ENCODE results near the gene AGAP3.

The AGAP3 gene

DNA sequence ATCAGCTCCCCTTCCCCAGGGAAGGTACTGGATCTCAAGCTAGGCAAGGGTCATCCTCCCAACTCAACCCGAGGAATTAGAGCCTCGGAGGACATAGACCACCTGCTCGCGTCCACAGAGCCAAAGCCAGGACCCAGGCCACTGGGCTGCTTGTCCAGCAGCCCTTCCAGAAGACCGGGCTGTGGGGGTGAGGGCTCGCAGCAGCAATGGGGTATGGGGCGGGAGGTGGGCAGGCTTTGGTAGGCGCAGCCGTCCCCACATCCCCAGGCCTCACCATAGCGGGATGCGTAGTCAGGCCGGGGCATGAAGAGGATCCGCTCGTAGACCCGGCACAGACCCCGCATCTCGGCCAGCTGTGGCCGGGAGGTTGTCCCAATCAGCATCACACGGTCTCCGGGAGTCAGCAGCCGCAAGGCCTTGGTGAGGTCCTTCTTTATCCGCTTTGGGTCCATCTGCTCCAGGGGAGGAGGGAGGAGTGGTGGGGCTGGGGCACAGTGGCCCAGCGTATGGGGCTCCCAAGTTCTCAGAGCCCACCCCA is 105.8 kb downstream of the AGAP3 start:
- no peak for DNase-seq

DNA sequence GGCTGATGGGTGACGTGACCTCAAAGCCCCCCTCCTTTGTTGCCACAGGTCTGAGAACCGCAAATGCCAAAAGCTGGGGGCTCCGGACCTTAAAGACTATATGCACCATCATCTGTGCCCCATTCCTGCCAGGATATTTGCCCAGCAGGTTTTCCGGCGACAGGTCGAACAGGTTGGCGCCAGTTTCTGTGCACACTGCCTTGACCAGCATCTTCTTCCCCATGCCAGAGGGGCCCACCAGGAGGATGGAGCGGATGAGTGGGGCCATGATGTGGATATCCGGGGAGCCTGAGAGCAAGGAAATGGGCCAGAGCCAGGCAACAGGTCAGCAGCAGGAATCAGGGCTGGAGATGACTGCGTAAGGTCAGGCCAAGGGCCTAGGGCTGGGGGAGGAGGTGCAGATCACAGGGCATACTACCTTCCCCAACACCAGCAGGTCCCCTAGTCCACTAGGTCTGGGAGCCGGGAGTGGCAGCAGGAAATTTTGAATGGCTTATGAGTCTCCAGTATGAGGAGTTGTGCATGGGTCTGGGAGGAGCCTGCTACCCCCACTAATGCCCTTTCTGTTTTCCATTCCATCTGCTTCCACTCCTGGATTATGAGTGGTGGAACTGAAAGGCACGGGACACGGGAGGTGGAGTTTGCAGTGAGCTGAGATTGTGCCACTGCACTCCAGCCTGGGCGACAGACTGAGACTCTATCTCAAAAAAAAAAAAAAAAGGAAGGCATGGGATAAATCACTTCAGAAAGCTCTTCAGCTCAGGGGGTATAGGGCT is 107.1 kb downstream of the AGAP3 start:
- no peak for DNase-seq

Measured in SIG-M5 (cell line).